ENCODE results near the gene ACKR3.

The ACKR3 gene

DNA sequence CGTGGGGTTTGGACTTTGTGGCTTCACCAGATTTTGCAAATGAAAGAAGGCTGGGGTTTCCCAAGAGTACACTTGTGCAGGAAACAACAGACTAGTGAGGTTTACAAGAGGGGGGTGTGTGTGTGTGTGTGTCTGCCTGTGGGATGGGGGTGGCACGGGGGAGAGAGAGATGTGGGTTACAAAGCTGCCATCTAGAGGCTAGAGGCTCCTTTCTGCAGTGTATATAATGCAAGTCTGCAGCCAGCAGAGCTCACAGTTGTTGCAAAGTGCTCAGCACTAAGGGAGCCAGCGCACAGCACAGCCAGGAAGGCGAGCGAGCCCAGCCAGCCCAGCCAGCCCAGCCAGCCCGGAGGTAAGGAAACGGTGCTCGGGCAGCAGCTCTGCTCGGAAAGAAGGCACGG lies at the start of gene ACKR3:
ACKR3 (plus strand) TSS at position 253 of the 401 bp plus-strand sequence. CDS start 10,641 bp downstream, outside the sequence.
- FAIRE-seq: no peak

GRCh38 chr2:236521556-236521955 lies 48.1 kb upstream of the ACKR3 start:
- FAIRE-seq: no peak

- FAIRE-seq: no peak
Observed at GRCh38 chr2:236523249-236523648, 46.4 kb upstream of the ACKR3 start.

GRCh38 chr2:236525411-236525997 lies 44.1 kb upstream of the ACKR3 start:
- no peak for FAIRE-seq

DNA sequence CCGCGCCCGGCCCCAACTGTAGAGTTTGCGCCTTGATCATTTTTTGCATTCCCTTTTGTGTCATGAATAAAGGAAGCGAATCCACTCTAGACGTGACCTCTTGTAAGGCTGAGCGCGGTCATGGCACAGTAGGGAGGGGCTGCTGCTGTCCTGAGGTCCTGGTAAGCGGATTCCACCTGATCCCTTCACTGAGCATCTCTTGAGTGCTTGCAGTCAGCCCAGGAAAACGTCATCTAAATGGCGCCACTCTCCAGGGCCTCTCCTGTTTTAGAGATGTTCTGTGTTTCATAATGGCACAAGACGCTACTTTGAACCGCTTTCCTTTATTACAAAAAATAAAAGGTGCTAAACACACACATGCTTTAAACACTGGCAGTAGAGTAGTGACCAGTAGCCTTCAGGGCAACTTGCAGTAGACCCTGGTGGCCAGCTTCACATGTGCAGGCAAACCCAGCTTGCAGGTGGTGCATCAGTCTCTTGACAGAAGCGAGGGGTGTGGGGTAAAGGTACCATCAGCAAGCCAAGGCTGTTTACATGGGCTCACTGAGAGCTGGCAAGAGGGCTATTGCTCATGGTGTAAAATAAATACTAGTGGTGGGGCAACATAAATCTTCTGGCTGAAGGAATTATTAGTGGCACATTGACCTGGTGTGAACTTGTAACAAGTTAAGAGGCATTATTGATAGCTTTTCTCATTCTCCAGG lies 43.0 kb upstream of the ACKR3 start:
- no peak for FAIRE-seq

GRCh38 chr2:236527159-236527630 lies 42.4 kb upstream of the ACKR3 start:
- no peak for FAIRE-seq

GRCh38 chr2:236529606-236530005 lies 40.0 kb upstream of the ACKR3 start:
- no peak for FAIRE-seq

DNA sequence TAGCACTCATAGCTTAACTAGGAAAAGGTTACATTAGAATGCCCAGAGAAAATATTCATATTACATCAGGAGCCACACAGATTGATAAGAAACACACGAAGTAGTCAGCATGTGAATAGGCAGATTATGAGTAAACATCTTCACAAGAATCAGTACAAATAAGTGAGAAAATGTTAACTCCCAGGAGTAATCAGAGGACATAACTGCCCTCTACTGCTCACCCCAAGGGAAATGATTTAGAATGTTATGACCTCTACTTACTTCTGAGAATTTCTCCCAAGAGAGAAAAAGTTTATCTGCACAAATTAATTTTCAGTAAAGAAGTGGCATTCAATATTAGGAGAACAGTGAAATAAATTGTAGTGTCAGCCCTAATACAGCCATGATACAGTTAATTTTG lies 39.1 kb upstream of the ACKR3 start:
- FAIRE-seq: no peak

- no peak for FAIRE-seq
Observed at GRCh38 chr2:236531195-236531594, 38.4 kb upstream of the ACKR3 start.

- FAIRE-seq: no peak
Observed at GRCh38 chr2:236531996-236532395, 37.6 kb upstream of the ACKR3 start.

- no peak for FAIRE-seq
Observed at GRCh38 chr2:236533343-236533742, 36.3 kb upstream of the ACKR3 start.

DNA sequence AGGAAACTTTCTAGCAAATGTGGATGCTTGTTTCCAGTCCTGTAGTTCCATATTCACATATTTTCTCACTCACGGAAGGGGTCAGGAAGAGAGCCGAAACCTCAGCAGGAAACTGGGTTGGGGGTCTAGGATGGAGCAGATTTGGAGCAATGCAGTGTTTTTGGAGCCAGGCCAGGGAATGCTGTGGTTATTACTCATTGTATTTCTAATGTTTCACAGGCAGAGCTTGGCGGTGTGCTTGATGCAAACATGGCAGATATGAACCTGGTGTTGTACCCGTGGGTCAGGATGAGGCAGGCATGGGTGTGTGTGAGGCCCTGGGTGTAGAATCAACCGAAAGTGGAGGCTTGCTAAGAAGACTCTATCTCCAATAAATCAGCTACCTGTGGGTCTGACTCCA lies 34.6 kb upstream of the ACKR3 start:
- FAIRE-seq: no peak

DNA sequence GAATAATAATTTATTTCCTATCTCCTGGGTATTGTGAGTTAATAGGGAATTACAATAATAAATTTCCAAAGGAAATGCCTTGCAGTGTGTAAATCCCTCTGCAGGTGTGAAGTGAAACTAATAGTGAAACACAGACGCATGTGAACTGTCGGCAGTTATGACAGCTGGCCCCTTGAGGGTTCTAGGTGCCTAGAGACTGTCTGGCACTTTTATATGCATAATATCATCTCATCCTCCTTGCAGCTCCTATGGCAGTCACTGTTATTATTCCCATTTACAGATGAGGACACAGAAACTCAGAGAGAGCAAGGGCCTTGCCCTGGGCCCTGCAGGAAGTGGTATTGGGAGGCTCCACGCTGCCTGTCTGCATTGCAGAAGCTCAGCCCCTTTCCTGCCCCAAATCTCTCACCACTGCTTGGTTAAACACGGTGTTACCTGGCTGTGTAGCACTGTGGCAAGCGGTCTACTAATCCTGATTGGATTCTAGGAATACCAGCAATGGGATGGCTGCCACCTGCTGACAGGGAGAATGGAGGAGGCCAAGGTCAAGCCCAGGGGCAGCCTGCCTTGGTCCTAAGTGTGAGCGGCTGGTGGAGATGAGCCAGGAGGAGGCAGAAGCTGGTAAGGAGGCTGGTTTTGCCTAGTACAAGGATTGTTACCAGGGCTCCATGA lies 32.8 kb upstream of the ACKR3 start:
- FAIRE-seq: no peak

GRCh38 chr2:236538242-236538641 lies 31.4 kb upstream of the ACKR3 start:
- FAIRE-seq: no peak

DNA sequence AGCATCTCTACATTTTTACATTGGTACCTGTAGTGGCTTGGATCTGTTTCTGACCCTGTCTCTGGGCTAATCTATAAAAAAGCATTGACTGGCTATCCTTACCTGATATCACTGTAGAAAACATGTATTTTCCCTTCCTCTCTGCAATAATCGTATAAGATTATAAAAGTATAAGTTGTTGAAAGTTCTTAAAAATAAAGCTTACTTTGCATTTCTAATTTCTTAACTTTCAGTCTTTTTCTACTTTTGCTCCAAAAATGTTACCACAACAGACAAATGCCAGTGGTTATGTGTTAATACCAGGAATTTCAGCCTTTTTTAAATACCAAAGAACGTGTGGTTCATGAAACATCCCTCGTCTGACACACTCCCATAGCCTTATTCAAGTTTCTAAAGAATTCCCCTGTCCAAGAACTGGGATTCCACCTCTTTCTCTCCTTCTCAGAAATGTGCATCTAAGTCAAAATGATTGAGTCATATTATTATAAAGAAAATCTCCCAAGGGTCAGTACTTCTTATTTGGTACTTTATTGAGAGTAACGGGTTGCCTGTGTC lies 28.5 kb upstream of the ACKR3 start:
- FAIRE-seq: no peak

DNA sequence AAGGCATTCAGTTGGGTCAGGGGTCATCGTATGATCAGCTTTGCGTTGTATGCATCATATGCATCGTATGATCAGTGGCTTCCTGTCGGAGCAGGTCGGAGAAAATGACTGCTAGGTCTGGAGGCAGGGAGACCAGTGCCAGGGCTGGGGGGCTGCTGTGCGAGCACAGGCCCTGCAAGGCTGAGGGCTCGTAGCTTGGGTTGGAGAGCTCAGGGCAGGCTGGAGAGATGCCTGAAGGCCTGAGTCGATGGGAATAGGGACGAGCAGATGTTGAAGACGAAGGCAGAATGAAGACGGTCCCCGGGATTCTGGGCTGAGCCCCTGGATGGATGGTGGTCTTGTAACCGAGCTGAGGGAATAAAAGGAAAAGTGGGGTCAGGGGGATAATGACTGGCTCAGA lies 25.3 kb upstream of the ACKR3 start:
- no peak for FAIRE-seq

- no peak for FAIRE-seq
Observed at GRCh38 chr2:236545248-236545658, 24.4 kb upstream of the ACKR3 start.

DNA sequence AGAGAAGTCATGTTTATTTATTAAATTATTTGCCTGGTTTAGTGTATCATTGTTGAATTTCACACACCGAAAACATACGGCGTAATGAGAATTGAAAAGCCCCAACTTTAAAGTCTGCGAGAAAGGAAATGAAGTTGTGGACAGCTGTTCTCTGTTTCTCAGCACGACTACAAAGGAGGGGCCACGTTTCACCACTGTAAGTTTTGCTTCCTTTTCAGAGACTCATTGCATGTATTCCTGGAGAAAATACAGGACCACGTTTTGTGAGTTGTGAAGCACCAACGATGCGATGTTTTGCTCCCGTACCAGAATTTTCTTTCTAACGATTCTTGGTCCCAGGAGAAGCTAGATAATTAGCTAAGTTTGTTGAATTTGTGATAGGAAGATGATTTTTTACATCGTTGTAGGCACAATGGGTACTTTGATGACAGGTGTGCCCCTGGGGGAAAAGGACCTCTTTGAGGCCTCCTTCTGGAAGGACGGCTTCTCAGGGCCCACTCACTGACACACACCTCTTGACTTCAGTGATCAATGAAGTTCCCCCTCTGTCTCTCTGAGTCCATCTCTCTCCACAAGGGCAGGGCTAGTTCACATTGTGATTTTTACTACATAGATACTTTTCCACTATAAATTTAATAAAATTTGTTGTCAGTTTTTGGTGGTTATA lies 23.7 kb upstream of the ACKR3 start:
- no peak for FAIRE-seq

- FAIRE-seq: no peak
Observed at GRCh38 chr2:236546561-236547002, 23.0 kb upstream of the ACKR3 start.

GRCh38 chr2:236547725-236548124 lies 21.9 kb upstream of the ACKR3 start:
- FAIRE-seq: no peak

- no peak for FAIRE-seq
Observed at GRCh38 chr2:236548179-236548921, 21.3 kb upstream of the ACKR3 start.

GRCh38 chr2:236549165-236549564 lies 20.5 kb upstream of the ACKR3 start:
- no peak for FAIRE-seq
